GM19324 (cell line): Measurements from ENCODE around the gene RNF125.
"Not testable (repeated sequence)": the region's sequence is repeated elsewhere in the genome, so short reads cannot be mapped to it uniquely, and the experiment has no call there.

ENCODE experiments used
- ATAC-seq: cut with Tn5 transposase; IDR thresholded peaks from one replicate; pipeline ENCODE4 v1.9.1; 2021; ENCODE audit warnings: mild to moderate bottlenecking, moderate library complexity; ENCODE audit not compliant: unreplicated experiment, low FRiP score

Gene RNF125

DNA sequence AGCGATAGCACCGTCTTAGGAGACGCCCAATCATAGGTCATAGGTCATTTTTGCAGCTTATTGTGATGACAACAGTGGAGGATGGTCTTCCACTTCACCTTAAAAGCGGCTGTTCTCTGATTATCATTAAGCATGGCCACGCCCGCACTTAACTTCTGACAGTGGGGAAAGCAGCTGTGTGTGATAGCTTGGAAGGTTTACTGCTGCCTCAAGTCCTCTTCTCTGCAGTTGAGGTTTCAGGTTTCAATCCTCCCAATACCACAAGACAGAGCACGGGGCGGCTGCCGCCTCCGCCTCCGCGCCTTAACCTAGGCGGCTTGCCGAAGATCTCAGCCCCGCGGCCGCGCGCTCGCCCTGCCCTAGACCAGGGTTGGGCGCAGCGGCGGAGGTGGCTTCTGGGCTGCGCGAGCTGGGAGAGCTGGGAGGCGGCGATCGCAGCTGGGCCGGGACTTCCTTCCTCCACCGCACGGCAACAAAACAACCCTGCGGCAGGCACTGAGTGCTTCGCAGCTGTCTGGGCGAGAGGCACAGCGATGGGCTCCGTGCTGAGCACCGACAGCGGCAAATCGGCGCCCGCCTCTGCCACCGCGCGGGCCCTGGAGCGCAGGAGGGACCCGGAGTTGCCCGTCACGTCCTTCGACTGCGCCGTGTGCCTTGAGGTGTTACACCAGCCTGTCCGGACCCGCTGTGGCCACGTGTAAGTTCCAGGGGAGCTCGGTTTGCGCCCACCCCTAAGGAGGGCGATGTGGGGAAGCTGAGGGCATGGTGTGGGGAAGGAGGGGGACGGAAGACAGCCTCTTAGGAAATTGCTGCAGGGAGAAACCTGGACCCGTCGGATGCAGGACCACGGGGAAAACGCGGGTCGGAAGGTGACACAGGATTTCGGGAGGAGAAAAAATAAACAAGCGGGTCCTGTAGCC is at the start of gene RNF125:
TSS of gene RNF125 (plus strand) at position 495 of the 920 bp plus-strand sequence. CDS start at position 534, 39 bp downstream.
- peak; percentile 94 for ATAC-seq

DNA sequence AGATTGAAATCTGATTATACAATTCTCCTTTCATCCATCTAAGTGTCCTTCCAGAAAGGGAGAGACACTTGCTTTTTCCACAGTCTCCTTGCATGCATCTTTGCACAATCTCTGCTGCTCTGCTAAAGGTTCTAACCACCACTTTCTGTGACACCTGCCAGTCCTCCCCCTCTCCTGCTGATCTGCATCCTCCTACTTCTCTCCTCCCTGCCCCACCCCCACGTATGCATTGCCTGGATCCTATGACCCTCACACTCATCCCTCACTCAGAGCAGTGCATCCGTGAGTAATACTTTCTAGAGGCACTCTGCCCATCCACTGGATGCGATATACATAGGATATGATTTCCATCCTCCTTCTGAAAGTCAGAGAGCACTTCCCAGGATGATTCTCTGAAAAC is 48.0 kb upstream of the RNF125 start:
- no peak for ATAC-seq

DNA sequence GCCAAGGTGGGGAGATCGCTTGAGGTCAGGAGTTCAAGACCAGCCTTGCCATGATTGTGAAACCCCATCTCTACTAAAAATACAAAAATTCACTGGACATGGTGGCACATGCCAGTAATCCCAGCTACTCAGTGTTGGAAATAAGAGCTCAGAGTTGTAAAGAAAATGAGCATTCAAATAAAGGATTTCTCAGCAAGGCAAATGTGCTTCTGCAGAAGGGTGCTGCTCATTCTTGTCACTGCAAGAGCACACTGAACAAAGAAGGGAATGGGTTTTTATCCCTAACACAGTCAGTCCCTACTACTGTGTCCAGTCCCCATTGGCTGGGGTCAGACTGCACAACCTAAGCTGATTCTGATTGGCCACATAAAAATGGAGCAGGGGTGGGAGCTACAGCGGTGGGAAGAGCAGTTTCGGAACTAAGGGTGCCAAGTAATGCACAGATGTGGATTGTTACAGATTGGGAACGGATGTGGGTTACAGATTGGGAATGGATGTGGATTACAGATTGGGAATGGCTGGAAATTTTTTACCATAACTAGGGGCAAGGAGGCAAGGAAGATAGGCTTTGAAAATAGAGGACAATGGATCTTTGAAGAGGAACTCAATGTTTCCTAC is 44.6 kb upstream of the RNF125 start:
- no peak for ATAC-seq

GRCh38 chr18:31976242-31976641 is 42.4 kb upstream of the RNF125 start:
- no peak for ATAC-seq

DNA sequence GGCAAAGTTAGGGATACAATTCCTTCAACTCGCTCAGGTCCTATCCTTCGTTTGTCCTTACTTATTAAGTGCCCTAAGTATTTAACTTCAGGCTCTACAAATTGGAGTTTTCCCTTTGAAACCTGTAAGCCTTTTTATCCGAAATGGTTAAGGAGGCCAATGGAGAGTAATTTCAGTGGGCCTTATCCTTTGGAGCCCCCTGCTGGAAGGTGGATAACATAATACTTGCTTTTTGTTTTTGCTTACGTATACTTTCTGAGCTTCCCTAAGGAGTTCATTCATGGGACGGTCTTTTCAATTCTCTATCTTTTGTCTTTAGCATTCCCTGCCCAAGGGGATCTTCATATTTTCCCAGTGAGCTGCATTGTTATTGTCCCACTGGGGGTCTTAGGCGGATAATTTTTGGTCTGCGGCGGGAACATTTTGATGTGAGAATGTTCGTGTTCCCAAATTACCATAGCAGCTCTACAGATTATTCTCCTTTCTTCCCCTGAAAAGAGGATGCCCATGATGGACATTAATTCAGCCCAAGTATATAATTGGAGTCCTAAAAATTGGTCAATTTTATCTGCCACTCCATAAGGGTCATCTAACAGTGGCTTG is 41.3 kb upstream of the RNF125 start:
- ATAC-seq, result no peak

- no peak for ATAC-seq
Observed at GRCh38 chr18:31978616-31979015, 40.0 kb upstream of the RNF125 start.

DNA sequence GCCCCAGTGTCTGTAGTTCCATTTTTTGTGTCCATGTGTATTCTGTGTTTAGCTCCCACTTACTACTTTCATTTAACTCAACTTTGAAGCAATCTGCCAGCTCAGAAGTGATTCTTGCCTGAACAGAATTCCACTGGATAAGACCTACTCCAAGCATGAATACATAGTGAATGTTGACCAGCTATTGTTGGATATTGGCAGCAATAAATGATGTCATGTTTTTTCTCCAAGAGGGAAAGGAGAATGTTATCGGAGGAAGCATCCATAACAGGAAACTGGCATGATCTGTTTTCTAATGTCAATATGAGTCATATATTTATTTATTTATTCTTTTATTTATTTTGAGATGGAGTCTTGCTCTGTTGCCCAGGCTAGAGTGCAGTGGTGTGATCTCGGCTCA is 38.9 kb upstream of the RNF125 start:
- ATAC-seq, result no peak

GRCh38 chr18:31980863-31981262 is 37.8 kb upstream of the RNF125 start:
- no peak for ATAC-seq

- no peak for ATAC-seq
Observed at GRCh38 chr18:31983020-31983419, 35.6 kb upstream of the RNF125 start.

- ATAC-seq, result no peak
Observed at GRCh38 chr18:31983976-31984375, 34.6 kb upstream of the RNF125 start.

DNA sequence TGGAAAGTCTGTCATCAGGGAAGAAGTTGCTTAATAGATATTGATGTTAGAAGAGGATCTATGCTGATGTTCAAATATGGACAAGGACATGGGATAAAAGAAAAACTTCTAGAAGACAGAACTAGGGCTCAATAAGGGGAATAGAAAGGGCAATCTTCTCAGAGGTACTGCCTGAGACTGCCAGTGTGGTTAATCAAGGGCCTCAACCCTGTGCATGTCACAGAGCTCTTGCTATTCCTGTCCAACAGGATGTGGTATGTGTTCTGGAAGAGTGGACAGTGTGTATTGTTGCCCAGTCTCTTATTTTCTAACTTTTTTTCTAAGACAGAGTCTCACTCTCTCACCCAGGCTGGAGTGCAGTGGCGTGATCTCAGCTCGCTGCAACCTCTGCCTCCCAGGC is 27.8 kb upstream of the RNF125 start:
- ATAC-seq, result peak; percentile 94

GRCh38 chr18:31996007-31996406 is 22.6 kb upstream of the RNF125 start:
- no peak for ATAC-seq

GRCh38 chr18:31998880-31999412 is 19.7 kb upstream of the RNF125 start:
- no peak for ATAC-seq

DNA sequence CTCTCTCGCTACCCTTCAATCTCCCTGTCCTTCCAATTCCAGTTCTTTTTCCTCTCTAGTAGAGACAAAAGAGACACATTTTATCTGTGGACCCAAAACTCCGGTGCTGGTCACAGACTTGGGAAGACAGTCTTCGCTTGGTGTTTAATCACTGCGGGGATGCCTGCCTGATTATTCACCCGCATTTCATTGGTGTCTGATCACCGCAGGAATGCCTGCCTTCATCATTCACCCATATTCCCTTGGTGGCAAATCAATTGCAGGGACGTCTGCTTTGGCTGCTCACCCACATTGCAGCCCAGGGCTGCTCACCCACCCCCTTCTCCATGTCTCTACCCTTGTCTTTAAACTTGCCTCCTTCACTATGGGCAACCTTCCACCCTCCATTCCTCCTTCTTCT is 17.5 kb upstream of the RNF125 start:
- not testable (repeated sequence) for ATAC-seq

GRCh38 chr18:32003822-32004221 is 14.8 kb upstream of the RNF125 start:
- ATAC-seq, result not testable (repeated sequence)

DNA sequence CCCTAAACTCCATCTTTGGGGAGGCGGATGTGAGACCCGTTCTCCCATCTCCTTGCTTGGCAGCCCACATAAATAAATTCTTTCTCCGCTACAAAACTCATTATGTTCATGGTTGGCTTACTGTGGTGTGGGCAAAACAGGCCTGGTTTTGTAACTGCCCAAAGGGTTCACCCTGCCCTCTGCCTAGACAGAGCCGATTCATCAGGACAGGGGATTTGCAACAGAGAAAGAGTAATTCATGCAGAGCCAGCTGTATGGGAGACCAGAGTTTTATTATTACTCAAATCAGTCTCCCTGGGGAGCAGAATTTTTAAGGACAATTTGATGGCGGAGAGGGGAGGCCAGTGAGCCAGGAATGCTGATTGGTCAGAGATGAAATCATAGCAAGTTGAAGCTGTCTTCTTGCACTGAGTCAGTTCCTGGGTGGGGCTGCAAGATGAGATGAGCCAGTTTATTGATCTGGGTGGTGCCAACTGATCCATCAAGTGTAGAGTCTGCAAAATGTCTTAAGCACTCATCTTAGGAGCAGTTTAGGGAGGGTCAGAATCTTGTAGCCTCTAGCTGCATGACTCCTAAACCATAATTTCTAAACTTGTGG is 8.4 kb upstream of the RNF125 start:
- ATAC-seq, result no peak

DNA sequence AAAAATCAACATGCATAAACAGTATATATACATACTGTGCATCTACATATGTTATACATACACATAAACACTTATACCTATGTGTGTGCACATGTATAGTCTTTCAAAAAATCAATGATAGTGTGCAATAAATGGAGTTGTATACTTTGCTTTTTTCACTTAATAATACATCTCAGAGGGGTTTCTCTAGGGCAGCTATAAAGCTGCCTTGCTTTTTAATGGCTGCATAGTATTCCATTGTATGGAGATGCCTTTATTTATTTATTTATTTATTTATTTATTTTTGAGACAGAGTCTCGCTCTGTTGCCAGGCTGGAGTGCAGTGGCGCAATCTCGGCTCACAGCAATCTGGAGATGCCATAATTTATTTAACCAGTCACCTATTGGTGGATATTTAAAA is 7.4 kb upstream of the RNF125 start:
- no peak for ATAC-seq

- no peak for ATAC-seq
Observed at GRCh38 chr18:32019251-32019948, 775 bp downstream of the RNF125 start.

DNA sequence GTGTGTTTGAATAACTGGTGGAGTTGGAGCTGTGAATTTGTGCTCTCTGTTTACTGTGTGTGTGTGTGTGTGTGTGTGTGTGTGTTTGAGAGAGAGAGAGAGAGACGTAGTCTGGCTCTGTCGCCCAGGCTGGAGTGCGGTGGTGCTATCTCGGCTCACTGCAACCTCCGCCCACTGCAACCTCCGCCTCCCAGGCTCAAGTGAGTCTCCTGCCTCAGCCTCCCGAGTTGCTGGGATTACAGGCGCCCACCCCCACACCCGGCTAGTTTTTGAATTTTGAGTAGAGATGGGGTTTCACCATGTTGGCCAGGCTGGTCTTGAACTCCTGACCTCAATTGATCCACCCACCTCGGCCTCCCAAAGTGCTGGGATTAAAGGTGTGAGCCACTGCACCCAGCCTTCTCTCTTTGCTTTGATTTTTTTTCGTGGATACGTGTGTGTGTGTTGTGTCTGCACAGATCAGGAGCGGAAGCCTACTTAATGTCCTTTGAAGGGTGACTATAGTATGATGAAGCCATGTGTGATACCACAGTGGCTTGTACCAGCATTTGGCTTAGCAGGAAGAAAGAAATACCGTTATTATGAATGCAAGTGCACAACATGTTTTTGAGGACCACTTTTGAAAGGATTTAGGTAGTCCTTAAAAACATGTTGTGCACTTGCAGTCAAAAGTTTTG is 1.5 kb downstream of the RNF125 start:
- not testable (repeated sequence) for ATAC-seq
